Thoracic aorta (tissue), 2 donors: ENCODE results near the gene BAG1. TPM values are rescaled to one million over a fixed set of nuclear protein-coding genes. Genes with fewer than 3 reads are reported as not detected.

ENCODE experiments used
- ATAC-seq: fragments of 150-250 bp; one replicate; pipeline ENCODE4 v1.8.0; 2017; ENCODE audit warnings: low read depth; ENCODE audit not compliant: insufficient number of reproducible peaks, low FRiP score
- DNase-seq: peaks from one replicate; pipeline ENCODE4 v3.0.0-alpha.2; 2020; ENCODE audit warnings: low spot score
- H3K27ac ChIP-seq, 2 donors: fragments of 200-600 bp; sonication (generic); 1 replicate in 1 of 2; 2 replicates in 1 of 2; pipeline ENCODE4 v1.5.1; 2016; ENCODE audit warnings: mild to moderate bottlenecking in 2 of 2, moderate library complexity in 2 of 2
- H3K27me3 ChIP-seq: fragments of 200-600 bp; sonication (generic); replicated peaks from 2 replicates; pipeline ENCODE4 v1.6.0; 2016; ENCODE audit warnings: mild to moderate bottlenecking; ENCODE audit not compliant: insufficient read depth
- H3K36me3 ChIP-seq: fragments of 200-600 bp; sonication (generic); one replicate; pipeline ENCODE4 v1.5.1; 2016
- H3K4me1 ChIP-seq, 2 donors: fragments of 200-600 bp; sonication (generic); 1 replicate in 1 of 2; 2 replicates in 1 of 2; pipeline versions ENCODE4 v1.5.1 to v1.6.0; 2016; ENCODE audit warnings: low read depth in 2 of 2, mild to moderate bottlenecking in 1 of 2; ENCODE audit not compliant: control insufficient read depth in 1 of 2
- H3K4me3 ChIP-seq: fragments of 200-600 bp; sonication (generic); 2 replicates; pipeline ENCODE4 v1.5.1; 2016; ENCODE audit warnings: mild to moderate bottlenecking
- H3K9me3 ChIP-seq: fragments of 200-600 bp; sonication (generic); 2 replicates; pipeline ENCODE4 v1.5.1; 2016
- CTCF ChIP-seq: fragments of 200-600 bp; sonication (generic); IDR thresholded peaks from one replicate; pipeline ENCODE4 v1.5.1; 2019; ENCODE audit warnings: antibody characterized with exemption
- total RNA-seq, 2 donors: library from RNA; depleted of rRNA; stranded (reverse); fragments of >200 nt; gene quantifications; one replicate each; pipeline versions ENCODE4 v1.1.0 to v1.2.3, GENCODE V29; 2016

Gene BAG1
- total RNA-seq, 2 donors from 2014 or later, result 30.6 to 40.5 TPM

- no peak for ATAC-seq
- Histone ChIP-seq H3K36me3 (no peaks in the 10 kb centered on the region), H3K9me3 (no peaks in the 10 kb centered on the region), H3K4me1 (no peaks in the 10 kb centered on the region), H3K4me3 (no peak overlapping the region), H3K27ac (no peak overlapping the region), H3K27me3 (no peaks in the 10 kb centered on the region)
- no peak for TF ChIP-seq CTCF
- no peak for DNase-seq
These were observed 32.9 kb downstream of the BAG1 start for GRCh38 chr9:33231623-33231942.

- TF ChIP-seq CTCF, result no peak
- Histone ChIP-seq H3K4me3 (no peak overlapping the region), H3K9me3 (no peaks in the 10 kb centered on the region), H3K27ac (no peak overlapping the region), H3K4me1 (no peaks in the 10 kb centered on the region), H3K36me3 (no peaks in the 10 kb centered on the region), H3K27me3 (no peaks in the 10 kb centered on the region)
- no peak for DNase-seq
- no peak for ATAC-seq
These were observed 33.5 kb downstream of the BAG1 start for GRCh38 chr9:33230756-33231622.

GRCh38 chr9:33229359-33230114 is 35.0 kb downstream of the BAG1 start:
- Histone ChIP-seq H3K36me3 (no peaks in the 10 kb centered on the region), H3K9me3 (no peaks in the 10 kb centered on the region), H3K27ac (no peak overlapping the region), H3K27me3 (no peaks in the 10 kb centered on the region), H3K4me1 (peaks cover 4 to 6% of the 10 kb centered on the region in 2 donors), H3K4me3 (no peak overlapping the region)
- no peak for ATAC-seq
- TF ChIP-seq CTCF, result no peak
- no peak for DNase-seq

GRCh38 chr9:33228606-33229005 is 35.9 kb downstream of the BAG1 start:
- no peaks in the 10 kb centered on the region for H3K36me3 ChIP-seq
- no peak for TF ChIP-seq CTCF
- no peak overlapping the region for H3K4me3 ChIP-seq
- H3K27me3 ChIP-seq, result no peaks in the 10 kb centered on the region
- H3K9me3 ChIP-seq, result no peaks in the 10 kb centered on the region
- peaks cover 4 to 6% of the 10 kb centered on the region in 2 donors for H3K4me1 ChIP-seq
- ATAC-seq, result no peak
- no peak for DNase-seq
- no peak overlapping the region for H3K27ac ChIP-seq

- no peak for DNase-seq
- no peak for ATAC-seq
- peaks cover 4 to 6% of the 10 kb centered on the region in 2 donors for H3K4me1 ChIP-seq
- H3K27me3 ChIP-seq, result no peaks in the 10 kb centered on the region
- TF ChIP-seq CTCF, result no peak
- no peak overlapping the region for H3K27ac ChIP-seq
- no peak overlapping the region for H3K4me3 ChIP-seq
- H3K36me3 ChIP-seq, result no peaks in the 10 kb centered on the region
- no peaks in the 10 kb centered on the region for H3K9me3 ChIP-seq
These were observed 36.8 kb downstream of the BAG1 start for GRCh38 chr9:33227741-33228140.
